Liver (tissue), 9 donors: ENCODE measurements around the gene RNF5. TPM values are rescaled to one million over a fixed set of nuclear protein-coding genes. Genes with fewer than 3 reads are reported as not detected.

Experiments
- DNase-seq: peaks from one replicate; pipeline ENCODE4 v3.0.0-alpha.2; 2017; ENCODE audit warnings: low spot score
- H3K27ac ChIP-seq, 2 donors: one replicate each; pipeline ENCODE4 v1.7.0; 2013; ENCODE audit warnings: inconsistent platforms in 2 of 2, low read length in 2 of 2, control low read depth in 1 of 2, low read depth in 1 of 2, mild to moderate bottlenecking in 1 of 2
- H3K27me3 ChIP-seq, 4 donors: one replicate each; pipeline versions ENCODE4 v1.6.1 to v1.7.0; 2013; ENCODE audit warnings: low read length in 3 of 4, inconsistent platforms in 1 of 4, mild to moderate bottlenecking in 1 of 4, moderate library complexity in 1 of 4; ENCODE audit not compliant: control insufficient read depth in 4 of 4, insufficient read depth in 4 of 4
- H3K36me3 ChIP-seq, 4 donors: one replicate each; pipeline versions ENCODE4 v1.6.1 to v1.7.0; 2013; ENCODE audit warnings: low read length in 3 of 4, mild to moderate bottlenecking in 3 of 4, low read depth in 1 of 4, moderate library complexity in 1 of 4; ENCODE audit not compliant: control insufficient read depth in 4 of 4, insufficient read depth in 3 of 4
- H3K4me1 ChIP-seq, 4 donors: one replicate each; pipeline versions ENCODE4 v1.6.1 to v1.7.0; 2013; ENCODE audit warnings: low read length in 3 of 4, mild to moderate bottlenecking in 3 of 4, moderate library complexity in 1 of 4; ENCODE audit not compliant: control insufficient read depth in 4 of 4, insufficient read depth in 4 of 4
- H3K4me3 ChIP-seq, 3 donors: one replicate each; pipeline versions ENCODE4 v1.6.1 to v1.7.0; 2013; ENCODE audit warnings: low read length in 3 of 3, control low read depth in 1 of 3, low read depth in 1 of 3, mild to moderate bottlenecking in 1 of 3
- H3K9ac ChIP-seq, 2 donors: one replicate each; pipeline ENCODE4 v1.7.0; 2013; ENCODE audit warnings: low read length in 2 of 2, mild to moderate bottlenecking in 2 of 2, moderate library complexity in 2 of 2, control low read depth in 1 of 2, low read depth in 1 of 2
- H3K9me3 ChIP-seq, 4 donors: one replicate each; pipeline versions ENCODE4 v1.6.1 to v1.7.0; 2013; ENCODE audit warnings: low read length in 3 of 4; ENCODE audit not compliant: control insufficient read depth in 4 of 4
- EGR1 ChIP-seq, 2 donors: IDR thresholded peaks; 2 replicates each; pipeline ENCODE4 v1.6.1; 2016 to 2018; ENCODE audit warnings: antibody characterized with exemption in 2 of 2, low read depth in 2 of 2
- FOXA1 ChIP-seq: IDR thresholded peaks from 2 replicates; pipeline ENCODE4 v1.6.1; 2016; ENCODE audit warnings: antibody characterized with exemption
- GABPA ChIP-seq, 2 donors: IDR thresholded peaks in 1 of 2; conservative IDR thresholded peaks in 1 of 2; 2 replicates each; pipeline ENCODE4 v1.6.1; 2016; ENCODE audit warnings: antibody characterized with exemption in 2 of 2, mild to moderate bottlenecking in 1 of 2, moderate library complexity in 1 of 2
- HNF4A ChIP-seq, 2 donors: conservative IDR thresholded peaks; 2 replicates each; pipeline ENCODE4 v1.6.1; 2016; ENCODE audit warnings: antibody characterized with exemption in 2 of 2, mild to moderate bottlenecking in 2 of 2
- HNF4G ChIP-seq: IDR thresholded peaks from 2 replicates; pipeline ENCODE4 v1.6.1; 2016; ENCODE audit warnings: antibody characterized with exemption
- JUND ChIP-seq, 2 donors: IDR thresholded peaks; 2 replicates each; pipeline ENCODE4 v1.6.1; 2016; ENCODE audit warnings: antibody characterized with exemption in 2 of 2
- RAD21 ChIP-seq, 2 donors: IDR thresholded peaks; 2 replicates each; pipeline ENCODE4 v1.6.1; 2016; ENCODE audit warnings: antibody characterized with exemption in 2 of 2, mild to moderate bottlenecking in 2 of 2
- RXRA ChIP-seq, 2 donors: IDR thresholded peaks; 2 replicates each; pipeline ENCODE4 v1.6.1; 2017 to 2018; ENCODE audit warnings: antibody characterized with exemption in 2 of 2, mild to moderate bottlenecking in 1 of 2
- SP1 ChIP-seq: IDR thresholded peaks from 2 replicates; pipeline ENCODE4 v1.6.1; 2018; ENCODE audit warnings: antibody characterized with exemption, mild to moderate bottlenecking
- TAF1 ChIP-seq: conservative IDR thresholded peaks from 2 replicates; pipeline ENCODE4 v1.6.1; 2016; ENCODE audit warnings: antibody characterized with exemption, mild to moderate bottlenecking
- YY1 ChIP-seq: IDR thresholded peaks from 2 replicates; pipeline ENCODE4 v1.6.1; 2016; ENCODE audit warnings: antibody characterized with exemption, mild to moderate bottlenecking
- WGBS: extraction: QIAGEN DNeasy Blood & Tissue Kit; methylation state at CpG from one replicate; pipeline ENCODE4 v1.1.7; 2013; 5-methylcytosine and 5-hydroxymethylcytosine counted together
- polyA plus RNA-seq, 2 donors: library from polyadenylated mRNA; stranded (reverse) in 1 of 2; unstranded in 1 of 2; fragments of 200-250 nt in 1 of 2; fragments of >200 nt in 1 of 2; fragmentation: Nextera tagmentation in 1 of 2; extraction: Ambion mirVana in 1 of 2; gene quantifications; one replicate each; pipeline versions ENCODE4 v1.2.1 to v1.2.3, GENCODE V29; 2013 to 2015
- total RNA-seq, 2 donors: library from RNA; depleted of rRNA; stranded (reverse); fragments of >200 nt; gene quantifications; one replicate each; pipeline ENCODE4 v1.2.3, GENCODE V29; 2014
- TF ChIP-seq, protein P1 (sequence below): fragments of 150-350 bp; IDR thresholded peaks from 2 replicates; pipeline ENCODE4 v1.5.1; 2017; ENCODE audit warnings: improper control_type of control experiment, low read depth, low read length; ENCODE audit not compliant: missing input control
- TF ChIP-seq, protein P2 (sequence below): IDR thresholded peaks from 2 replicates; pipeline ENCODE4 v1.6.1; 2016; ENCODE audit warnings: antibody characterized with exemption, mild to moderate bottlenecking
- TF ChIP-seq, protein P3 (sequence below): IDR thresholded peaks from 2 replicates; pipeline ENCODE4 v1.6.1; 2016; ENCODE audit warnings: antibody characterized with exemption
- TF ChIP-seq, protein P4 (sequence below): IDR thresholded peaks from 2 replicates; pipeline ENCODE4 v1.6.1; 2016; ENCODE audit warnings: antibody characterized with exemption
- TF ChIP-seq, protein P5 (sequence below): IDR thresholded peaks from 2 replicates; pipeline ENCODE4 v1.6.1; 2016; ENCODE audit warnings: antibody characterized with exemption
- donor health status: healthy.
- donor health status: healthy.
- donor health status: healthy.
- donor health status: healthy.
- donor health status: healthy.

The RNF5 gene
- total and polyA plus RNA-seq, 4 donors = 51.5 to 85.9 (median 61.0) TPM

DNA sequence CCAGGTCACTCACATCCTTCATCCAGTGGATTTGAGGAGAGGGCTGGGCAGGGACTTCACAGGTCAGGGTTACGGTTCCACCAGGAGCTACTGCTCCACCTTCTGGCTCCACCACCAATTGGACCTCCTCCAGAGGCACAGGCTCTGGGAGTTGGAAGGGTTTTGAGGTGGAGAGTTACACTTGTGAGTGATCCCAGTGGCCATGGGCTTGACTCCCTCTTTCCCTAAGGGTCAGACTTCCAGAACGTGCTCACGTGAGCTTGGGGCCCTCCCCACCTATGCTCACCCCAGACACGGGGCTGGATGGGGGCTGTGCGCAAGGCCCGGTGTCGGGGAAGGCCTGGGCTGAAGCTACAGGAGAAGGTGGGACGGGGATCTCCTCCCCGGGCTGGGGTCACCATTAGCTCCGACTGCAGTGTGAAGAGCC lies 4.4 kb downstream of the RNF5 start:
- no peak overlapping the region for H3K9ac ChIP-seq
- H3K27ac ChIP-seq = no peak overlapping the region
- H3K9me3 ChIP-seq = no peaks in the 10 kb centered on the region
- no peaks in the 10 kb centered on the region for H3K27me3 ChIP-seq
- peak; percentile 52 for DNase-seq
- no peak overlapping the region for H3K4me3 ChIP-seq
- WGBS = 93% methylated on average over 10 of the region's 10 CpGs
- TF ChIP-seq SP1 (no peak), YY1 (no peak), GABPA (IDR thresholded peaks at IDR 0.05 in 1 of 2, conservative IDR thresholded peaks at IDR 0.05 in 1 of 2) (no peak), JUND (IDR thresholded peaks at IDR 0.05) (no peak), RAD21 (IDR thresholded peaks at IDR 0.05) (no peak), TAF1 (no peak), HNF4G (no peak)
- TF ChIP-seq, protein P1, sequence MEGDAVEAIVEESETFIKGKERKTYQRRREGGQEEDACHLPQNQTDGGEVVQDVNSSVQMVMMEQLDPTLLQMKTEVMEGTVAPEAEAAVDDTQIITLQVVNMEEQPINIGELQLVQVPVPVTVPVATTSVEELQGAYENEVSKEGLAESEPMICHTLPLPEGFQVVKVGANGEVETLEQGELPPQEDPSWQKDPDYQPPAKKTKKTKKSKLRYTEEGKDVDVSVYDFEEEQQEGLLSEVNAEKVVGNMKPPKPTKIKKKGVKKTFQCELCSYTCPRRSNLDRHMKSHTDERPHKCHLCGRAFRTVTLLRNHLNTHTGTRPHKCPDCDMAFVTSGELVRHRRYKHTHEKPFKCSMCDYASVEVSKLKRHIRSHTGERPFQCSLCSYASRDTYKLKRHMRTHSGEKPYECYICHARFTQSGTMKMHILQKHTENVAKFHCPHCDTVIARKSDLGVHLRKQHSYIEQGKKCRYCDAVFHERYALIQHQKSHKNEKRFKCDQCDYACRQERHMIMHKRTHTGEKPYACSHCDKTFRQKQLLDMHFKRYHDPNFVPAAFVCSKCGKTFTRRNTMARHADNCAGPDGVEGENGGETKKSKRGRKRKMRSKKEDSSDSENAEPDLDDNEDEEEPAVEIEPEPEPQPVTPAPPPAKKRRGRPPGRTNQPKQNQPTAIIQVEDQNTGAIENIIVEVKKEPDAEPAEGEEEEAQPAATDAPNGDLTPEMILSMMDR = no peak
- TF ChIP-seq, protein P2, sequence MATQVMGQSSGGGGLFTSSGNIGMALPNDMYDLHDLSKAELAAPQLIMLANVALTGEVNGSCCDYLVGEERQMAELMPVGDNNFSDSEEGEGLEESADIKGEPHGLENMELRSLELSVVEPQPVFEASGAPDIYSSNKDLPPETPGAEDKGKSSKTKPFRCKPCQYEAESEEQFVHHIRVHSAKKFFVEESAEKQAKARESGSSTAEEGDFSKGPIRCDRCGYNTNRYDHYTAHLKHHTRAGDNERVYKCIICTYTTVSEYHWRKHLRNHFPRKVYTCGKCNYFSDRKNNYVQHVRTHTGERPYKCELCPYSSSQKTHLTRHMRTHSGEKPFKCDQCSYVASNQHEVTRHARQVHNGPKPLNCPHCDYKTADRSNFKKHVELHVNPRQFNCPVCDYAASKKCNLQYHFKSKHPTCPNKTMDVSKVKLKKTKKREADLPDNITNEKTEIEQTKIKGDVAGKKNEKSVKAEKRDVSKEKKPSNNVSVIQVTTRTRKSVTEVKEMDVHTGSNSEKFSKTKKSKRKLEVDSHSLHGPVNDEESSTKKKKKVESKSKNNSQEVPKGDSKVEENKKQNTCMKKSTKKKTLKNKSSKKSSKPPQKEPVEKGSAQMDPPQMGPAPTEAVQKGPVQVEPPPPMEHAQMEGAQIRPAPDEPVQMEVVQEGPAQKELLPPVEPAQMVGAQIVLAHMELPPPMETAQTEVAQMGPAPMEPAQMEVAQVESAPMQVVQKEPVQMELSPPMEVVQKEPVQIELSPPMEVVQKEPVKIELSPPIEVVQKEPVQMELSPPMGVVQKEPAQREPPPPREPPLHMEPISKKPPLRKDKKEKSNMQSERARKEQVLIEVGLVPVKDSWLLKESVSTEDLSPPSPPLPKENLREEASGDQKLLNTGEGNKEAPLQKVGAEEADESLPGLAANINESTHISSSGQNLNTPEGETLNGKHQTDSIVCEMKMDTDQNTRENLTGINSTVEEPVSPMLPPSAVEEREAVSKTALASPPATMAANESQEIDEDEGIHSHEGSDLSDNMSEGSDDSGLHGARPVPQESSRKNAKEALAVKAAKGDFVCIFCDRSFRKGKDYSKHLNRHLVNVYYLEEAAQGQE = no peak
- TF ChIP-seq, protein P3, sequence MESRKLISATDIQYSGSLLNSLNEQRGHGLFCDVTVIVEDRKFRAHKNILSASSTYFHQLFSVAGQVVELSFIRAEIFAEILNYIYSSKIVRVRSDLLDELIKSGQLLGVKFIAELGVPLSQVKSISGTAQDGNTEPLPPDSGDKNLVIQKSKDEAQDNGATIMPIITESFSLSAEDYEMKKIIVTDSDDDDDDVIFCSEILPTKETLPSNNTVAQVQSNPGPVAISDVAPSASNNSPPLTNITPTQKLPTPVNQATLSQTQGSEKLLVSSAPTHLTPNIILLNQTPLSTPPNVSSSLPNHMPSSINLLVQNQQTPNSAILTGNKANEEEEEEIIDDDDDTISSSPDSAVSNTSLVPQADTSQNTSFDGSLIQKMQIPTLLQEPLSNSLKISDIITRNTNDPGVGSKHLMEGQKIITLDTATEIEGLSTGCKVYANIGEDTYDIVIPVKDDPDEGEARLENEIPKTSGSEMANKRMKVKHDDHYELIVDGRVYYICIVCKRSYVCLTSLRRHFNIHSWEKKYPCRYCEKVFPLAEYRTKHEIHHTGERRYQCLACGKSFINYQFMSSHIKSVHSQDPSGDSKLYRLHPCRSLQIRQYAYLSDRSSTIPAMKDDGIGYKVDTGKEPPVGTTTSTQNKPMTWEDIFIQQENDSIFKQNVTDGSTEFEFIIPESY = no peak
- TF ChIP-seq, protein P4, sequence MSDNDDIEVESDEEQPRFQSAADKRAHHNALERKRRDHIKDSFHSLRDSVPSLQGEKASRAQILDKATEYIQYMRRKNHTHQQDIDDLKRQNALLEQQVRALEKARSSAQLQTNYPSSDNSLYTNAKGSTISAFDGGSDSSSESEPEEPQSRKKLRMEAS = no peak
- TF ChIP-seq, protein P5, sequence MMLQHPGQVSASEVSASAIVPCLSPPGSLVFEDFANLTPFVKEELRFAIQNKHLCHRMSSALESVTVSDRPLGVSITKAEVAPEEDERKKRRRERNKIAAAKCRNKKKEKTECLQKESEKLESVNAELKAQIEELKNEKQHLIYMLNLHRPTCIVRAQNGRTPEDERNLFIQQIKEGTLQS = no peak
- H3K36me3 ChIP-seq = peaks cover 0 to 33% (median 17%) of the 10 kb centered on the region in 4 donors
- H3K4me1 ChIP-seq = peaks cover 0 to 15% (median 14%) of the 10 kb centered on the region in 4 donors

DNA sequence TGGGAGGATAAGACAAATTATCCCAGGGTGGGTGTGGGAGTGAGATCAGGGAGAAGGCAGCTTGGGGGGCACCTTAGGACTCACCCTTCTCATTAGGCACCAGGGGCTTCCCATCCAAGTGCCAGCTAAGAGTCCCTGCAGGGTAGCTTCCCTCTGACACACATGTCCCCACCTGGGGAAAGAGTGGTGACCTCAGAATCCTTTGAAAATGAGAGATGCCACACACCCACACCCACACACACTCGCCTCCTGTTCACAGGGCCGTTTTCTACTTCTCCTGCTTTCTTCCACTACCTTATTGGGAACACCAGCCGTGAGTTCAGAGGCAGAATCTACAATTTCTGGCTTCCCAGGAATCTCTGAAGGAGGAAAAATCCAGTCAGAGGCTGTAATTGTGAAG lies 4.8 kb downstream of the RNF5 start:
- no peak overlapping the region for H3K9ac ChIP-seq

More for the DNA sequence above, 4.8 kb downstream of the RNF5 start:
- no peak overlapping the region for H3K4me3 ChIP-seq
- H3K27me3 ChIP-seq = no peaks in the 10 kb centered on the region
- H3K9me3 ChIP-seq = no peaks in the 10 kb centered on the region
- peak overlapping the region in 1 of 2 donors; percentile 25 for H3K27ac ChIP-seq
- no peak for DNase-seq
- WGBS = 88% methylated on average over 3 of the region's 3 CpGs
- TF ChIP-seq EGR1 (IDR thresholded peaks at IDR 0.05; ENCODE audit: low read depth in 2 of 2) = no peak
- no peak for TF ChIP-seq FOXA1
- TF ChIP-seq RXRA (IDR thresholded peaks at IDR 0.05) = no peak
- TF ChIP-seq, protein P2 = no peak
- no peak for TF ChIP-seq GABPA (IDR thresholded peaks at IDR 0.05 in 1 of 2, conservative IDR thresholded peaks at IDR 0.05 in 1 of 2)
- TF ChIP-seq, protein P1 = no peak
- no peak for TF ChIP-seq HNF4A (conservative IDR thresholded peaks at IDR 0.05)
- peaks cover 0 to 18% (median 15%) of the 10 kb centered on the region in 4 donors for H3K4me1 ChIP-seq
- peaks cover 0 to 35% (median 19%) of the 10 kb centered on the region in 4 donors for H3K36me3 ChIP-seq
